GM20000 (cell line): ENCODE measurements around the gene SOHLH1.

Source experiments
- DNase-seq: peaks from one replicate; pipeline ENCODE4 v3.0.0; 2012; ENCODE audit warnings: low spot score
- CTCF ChIP-seq: IDR thresholded peaks from 2 replicates; pipeline ENCODE4 v1.5.1; 2012; ENCODE audit warnings: mild to moderate bottlenecking, control low read depth; ENCODE audit errors: extremely low read depth, missing control alignments

Gene SOHLH1

GRCh38 chr9:135715056-135715595, 15.8 kb upstream of the SOHLH1 start:
- no peak for DNase-seq

GRCh38 chr9:135714242-135715055, 15.2 kb upstream of the SOHLH1 start:
- no peak for DNase-seq

More at GRCh38 chr9:135715056-135715595, 15.8 kb upstream of the SOHLH1 start:
- no peak for TF ChIP-seq CTCF

GRCh38 chr9:135712613-135713295, 13.5 kb upstream of the SOHLH1 start:
- TF ChIP-seq CTCF, result no peak
- no peak for DNase-seq

More at GRCh38 chr9:135714242-135715055, 15.2 kb upstream of the SOHLH1 start:
- TF ChIP-seq CTCF, result no peak

- TF ChIP-seq CTCF, result no peak
- DNase-seq, result no peak
Measured at GRCh38 chr9:135711881-135712280, 12.6 kb upstream of the SOHLH1 start.

- no peak for TF ChIP-seq CTCF
Measured at GRCh38 chr9:135711391-135711790, 12.1 kb upstream of the SOHLH1 start.

DNA sequence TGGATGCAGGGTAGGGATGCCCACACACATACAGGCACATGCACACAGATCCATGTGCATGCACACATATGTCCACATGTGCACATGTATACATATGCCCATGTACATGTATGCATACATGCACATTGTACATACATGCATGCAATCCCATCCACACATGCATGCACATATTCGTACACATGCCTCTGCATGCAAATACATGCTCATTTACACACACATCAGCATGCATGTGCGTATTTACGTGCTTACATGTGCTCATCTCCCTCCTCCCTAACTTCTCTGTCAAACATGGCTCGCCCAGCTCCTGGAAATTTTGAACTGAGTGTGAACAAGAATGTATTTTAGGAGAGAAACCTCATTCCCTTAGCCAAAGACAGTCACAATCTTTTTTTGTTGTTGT, 8.9 kb upstream of the SOHLH1 start:
- no peak for DNase-seq
- no peak for TF ChIP-seq CTCF

More at GRCh38 chr9:135711391-135711790, 12.1 kb upstream of the SOHLH1 start:
- DNase-seq, result no peak
